IPS DF 19.7 (cell line): ENCODE data around the gene ZCCHC14.
A peak's percentile ranks its signal among the peaks of the same experiment; 100 is the strongest.
"Not testable (repeated sequence)": the region's sequence is repeated elsewhere in the genome, so short reads cannot be mapped to it uniquely, and the experiment has no call there.

ENCODE experiments used
- DNase-seq: peaks from one replicate; pipeline ENCODE4 v3.0.0-alpha.2; 2013; ENCODE audit warnings: low read depth, low spot score

Gene ZCCHC14

GRCh38 chr16:87481711-87482110, 11.1 kb downstream of the ZCCHC14 start:
- DNase-seq, result not testable (repeated sequence)

GRCh38 chr16:87477209-87477981, 15.4 kb downstream of the ZCCHC14 start:
- not testable (repeated sequence) for DNase-seq

- DNase-seq, result no peak
Observed at GRCh38 chr16:87474566-87474996, 18.2 kb downstream of the ZCCHC14 start.

GRCh38 chr16:87474017-87474416, 18.8 kb downstream of the ZCCHC14 start:
- no peak for DNase-seq

GRCh38 chr16:87472935-87473334, 19.9 kb downstream of the ZCCHC14 start:
- no peak for DNase-seq

GRCh38 chr16:87472142-87472778, 20.6 kb downstream of the ZCCHC14 start:
- DNase-seq, result no peak

GRCh38 chr16:87471278-87472141, 21.3 kb downstream of the ZCCHC14 start:
- no peak for DNase-seq

GRCh38 chr16:87470332-87470731, 22.5 kb downstream of the ZCCHC14 start:
- no peak for DNase-seq

GRCh38 chr16:87469169-87469568, 23.7 kb downstream of the ZCCHC14 start:
- DNase-seq, result no peak

- DNase-seq, result no peak
Observed at GRCh38 chr16:87468550-87468949, 24.3 kb downstream of the ZCCHC14 start.

- DNase-seq, result no peak
Observed at GRCh38 chr16:87466975-87467501, 25.8 kb downstream of the ZCCHC14 start.

GRCh38 chr16:87465879-87466278, 26.9 kb downstream of the ZCCHC14 start:
- DNase-seq, result no peak

GRCh38 chr16:87465306-87465705, 27.5 kb downstream of the ZCCHC14 start:
- DNase-seq, result no peak

GRCh38 chr16:87464691-87465300, 28.0 kb downstream of the ZCCHC14 start:
- no peak for DNase-seq

- no peak for DNase-seq
Observed at GRCh38 chr16:87463722-87464690, 28.8 kb downstream of the ZCCHC14 start.

- DNase-seq, result peak; percentile 96
Observed at GRCh38 chr16:87461466-87461991, 31.3 kb downstream of the ZCCHC14 start.

GRCh38 chr16:87460936-87461335, 31.9 kb downstream of the ZCCHC14 start:
- DNase-seq, result no peak

GRCh38 chr16:87459833-87460232, 33.0 kb downstream of the ZCCHC14 start:
- DNase-seq, result no peak

- no peak for DNase-seq
Observed at GRCh38 chr16:87459027-87459426, 33.8 kb downstream of the ZCCHC14 start.

- no peak for DNase-seq
Observed at GRCh38 chr16:87458424-87458915, 34.4 kb downstream of the ZCCHC14 start.
